Muscle of arm (tissue), 12 donors: Measurements from ENCODE around the gene PRKAR2B. TPM values are rescaled to one million over a fixed set of nuclear protein-coding genes. Genes with fewer than 3 reads are reported as not detected.
"Not testable (repeated sequence)": the region's sequence is repeated elsewhere in the genome, so short reads cannot be mapped to it uniquely, and the experiment has no call there.

ENCODE experiments used
- DNase-seq: peaks from one replicate; pipeline ENCODE4 v3.0.0-alpha.2; 2013
- polyA plus RNA-seq, 12 donors: library from polyadenylated mRNA; unstranded; fragments of 120-200 nt; gene quantifications; one replicate each; pipeline ENCODE4 v1.2.1, GENCODE V29; 2013; ENCODE audit not compliant: insufficient read length in 12 of 12

PRKAR2B gene
- polyA plus RNA-seq, 12 donors, result 4.6 to 11.4 (median 5.6) TPM; not detected in 1

DNA sequence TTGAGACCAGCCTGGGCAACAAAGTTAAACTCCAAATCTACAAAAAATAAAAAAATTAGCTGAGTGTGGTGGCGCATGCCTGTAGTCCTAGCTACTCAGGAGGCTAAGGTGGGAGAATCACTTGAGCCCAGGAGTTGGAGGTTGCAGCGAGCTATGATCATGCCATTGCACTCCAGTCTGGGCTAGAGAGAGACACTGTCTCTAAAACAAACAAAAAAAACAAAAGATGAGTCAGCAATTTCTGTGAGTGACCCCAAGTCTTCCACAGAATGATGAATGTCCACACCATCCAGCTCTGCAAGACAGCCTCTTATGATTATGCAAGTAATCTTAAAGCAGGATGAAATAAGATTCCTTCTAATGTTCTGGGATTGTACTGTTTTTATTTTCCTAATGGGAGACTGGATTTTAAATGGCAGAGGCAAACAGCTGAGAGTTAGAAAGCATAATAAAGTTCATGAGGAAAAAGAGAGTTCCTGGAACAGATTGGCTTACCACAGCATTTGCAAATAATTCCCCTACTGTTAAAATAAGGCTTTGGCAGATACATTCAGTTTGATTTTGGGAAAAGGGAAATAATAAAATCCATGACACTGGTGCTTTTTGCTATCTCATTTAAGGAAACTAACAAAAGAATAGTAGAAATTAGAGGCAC, 18.9 kb upstream of the PRKAR2B start:
- DNase-seq, result no peak

DNA sequence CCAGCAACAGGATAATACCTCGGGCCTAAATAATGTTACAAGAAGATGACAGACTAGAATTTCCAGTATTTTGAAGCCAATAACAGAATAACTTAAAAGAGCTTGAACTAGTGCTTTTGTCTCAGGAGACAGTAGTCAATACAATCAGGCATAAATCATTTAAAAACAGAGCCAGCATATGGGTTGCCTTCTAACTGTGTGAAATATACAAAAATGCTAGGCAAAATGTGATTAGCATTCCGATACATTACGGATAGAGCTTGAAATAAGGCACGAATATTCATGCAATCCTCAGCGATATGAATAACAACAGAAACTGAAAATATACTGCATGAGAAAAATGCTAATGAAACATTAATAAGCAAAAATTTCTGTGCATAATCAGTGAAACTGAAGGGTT, 18.3 kb upstream of the PRKAR2B start:
- no peak for DNase-seq

DNA sequence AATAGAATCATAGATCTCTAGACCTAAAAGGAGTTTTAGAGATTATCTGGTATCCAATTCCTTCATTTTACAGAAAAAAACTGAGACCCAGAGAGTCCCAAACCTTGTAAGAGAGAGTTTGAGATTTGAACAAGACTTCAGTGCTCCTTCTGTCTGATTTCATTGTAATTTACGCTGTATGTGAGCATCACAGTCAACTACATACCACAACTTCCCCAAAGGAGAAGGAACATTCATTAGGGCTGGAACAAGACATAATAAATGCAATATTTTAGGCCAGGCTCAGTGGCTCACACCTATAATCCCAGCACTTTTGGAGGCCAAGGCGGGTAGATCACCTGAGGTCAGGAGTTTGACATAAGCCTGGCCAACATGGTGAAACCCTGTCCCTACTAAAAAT, 17.3 kb upstream of the PRKAR2B start:
- DNase-seq, result no peak

DNA sequence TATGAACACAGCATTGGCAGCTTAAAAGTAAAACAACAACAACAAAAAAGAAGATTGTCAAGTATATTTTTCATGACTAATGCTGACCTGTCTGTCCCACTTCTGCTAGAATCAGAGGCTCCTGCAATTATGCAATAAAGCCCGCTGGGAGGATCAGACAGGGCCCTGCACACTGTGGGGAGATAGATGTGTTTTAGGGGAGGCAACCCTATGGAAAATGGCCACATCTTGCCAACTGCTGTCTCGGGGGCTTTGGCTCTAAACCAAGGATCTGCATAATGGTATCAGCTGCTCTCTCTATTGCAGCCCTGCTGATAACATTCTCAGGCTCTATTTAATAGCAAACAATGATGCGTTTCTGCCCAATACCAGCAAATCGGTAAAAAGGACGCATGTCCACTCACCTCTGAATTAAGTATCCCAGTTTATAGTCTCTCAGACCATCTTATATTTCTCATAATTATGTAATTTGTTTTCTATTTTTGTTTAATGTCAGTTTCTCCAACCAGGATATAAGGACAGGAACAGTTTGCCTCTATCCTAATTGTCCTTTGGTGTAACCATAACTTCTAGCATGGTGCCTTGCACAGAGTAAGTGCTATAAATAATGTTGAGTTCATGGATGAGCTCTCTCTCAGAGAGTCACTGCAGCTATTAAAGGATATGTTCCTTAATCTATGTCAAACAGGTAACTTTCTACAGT, 15.3 kb upstream of the PRKAR2B start:
- no peak for DNase-seq

DNA sequence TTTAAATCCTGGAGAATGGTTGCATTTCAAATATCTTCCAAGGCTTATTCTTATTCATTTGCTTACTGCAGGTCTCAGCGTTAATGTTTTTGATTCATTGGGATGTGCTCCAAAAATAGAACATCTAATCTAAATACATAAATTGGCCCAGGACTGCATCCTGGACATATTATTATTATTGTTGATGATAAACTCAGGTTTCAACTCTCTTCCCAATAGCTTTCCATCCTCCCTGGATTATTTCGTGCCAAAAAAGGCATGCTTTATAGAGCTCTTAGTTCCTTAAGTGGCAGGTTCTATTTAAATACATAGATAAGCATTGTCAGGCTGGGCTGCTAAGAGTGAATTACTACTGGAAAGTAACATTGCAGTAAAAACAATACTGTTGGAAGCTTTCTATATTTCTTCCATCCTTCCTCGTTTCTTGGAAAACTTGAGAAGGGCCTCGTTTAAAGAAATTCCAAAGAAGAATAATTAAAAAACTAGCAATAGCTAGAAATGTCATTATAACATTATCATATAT, 14.7 kb upstream of the PRKAR2B start:
- no peak for DNase-seq

DNA sequence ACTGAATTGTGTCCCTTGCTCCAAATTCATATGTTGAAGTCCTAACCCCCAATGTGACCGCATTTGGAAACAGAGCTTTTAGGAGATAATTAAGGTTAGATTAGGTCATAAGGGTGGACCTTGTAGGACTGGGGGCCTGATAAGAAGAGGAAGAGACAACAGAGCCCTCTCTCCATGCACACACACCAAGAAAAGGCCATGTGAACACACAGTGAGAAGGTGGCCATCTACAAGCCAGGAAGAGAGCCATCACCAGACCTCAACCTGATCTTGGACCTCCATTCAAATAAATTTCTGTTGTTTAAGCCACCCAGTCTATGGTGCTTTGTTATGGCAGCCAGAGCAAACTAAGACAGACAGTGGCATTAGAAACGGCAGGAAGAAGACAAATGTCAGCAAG, 12.5 kb upstream of the PRKAR2B start:
- no peak for DNase-seq

DNA sequence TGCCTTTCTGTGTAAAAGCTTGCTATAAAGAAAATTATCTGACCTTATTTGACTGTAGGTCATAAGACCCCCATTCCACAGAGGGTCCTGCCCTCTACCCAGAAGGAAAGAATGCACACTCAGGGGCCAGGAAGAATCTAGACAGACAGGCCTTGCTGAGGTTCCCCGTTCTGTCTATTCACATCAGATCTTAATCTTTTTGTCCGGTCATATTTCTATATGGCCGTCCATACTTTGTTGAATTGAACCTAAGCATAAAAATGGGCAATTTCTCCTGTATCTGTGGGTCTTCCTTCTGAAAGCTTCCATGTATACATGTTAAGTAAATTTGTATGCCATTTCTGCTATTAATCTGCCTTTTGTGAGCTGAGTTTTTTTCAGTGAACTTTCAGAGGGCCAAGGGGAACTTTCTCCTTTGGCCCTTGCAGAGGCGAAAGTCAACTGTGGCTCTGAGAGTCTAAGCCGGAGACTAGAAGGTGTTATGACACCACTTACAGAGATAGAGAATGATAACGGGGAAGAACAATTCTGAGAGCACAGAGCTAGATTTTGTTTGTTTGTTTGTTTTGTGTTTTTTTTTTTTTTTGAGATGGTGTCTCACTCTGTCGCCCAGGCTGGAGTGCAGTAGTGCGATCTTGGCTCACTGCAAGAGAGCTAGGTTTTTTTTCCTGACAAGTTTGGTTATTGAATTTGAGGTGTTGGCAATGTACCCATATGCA, 11.6 kb upstream of the PRKAR2B start:
- no peak for DNase-seq

DNA sequence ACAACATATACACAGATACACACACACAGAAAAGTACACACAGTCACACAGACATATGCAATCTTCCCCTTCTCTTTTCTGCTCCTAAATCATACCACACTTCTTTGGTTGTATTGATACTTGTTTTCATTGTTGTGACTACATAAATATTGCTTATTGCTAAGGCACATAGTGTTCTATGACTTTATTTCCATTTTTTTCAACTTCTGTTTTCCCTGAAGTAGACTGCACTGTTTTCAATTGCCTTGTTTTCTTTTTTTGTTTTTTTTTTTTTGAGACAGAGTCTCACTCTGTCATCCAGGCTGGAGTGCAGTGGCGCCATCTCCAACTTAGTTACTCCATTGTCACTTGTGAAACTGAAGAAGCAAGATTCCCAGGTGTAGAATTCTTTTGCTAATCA, 10.0 kb upstream of the PRKAR2B start:
- no peak for DNase-seq

DNA sequence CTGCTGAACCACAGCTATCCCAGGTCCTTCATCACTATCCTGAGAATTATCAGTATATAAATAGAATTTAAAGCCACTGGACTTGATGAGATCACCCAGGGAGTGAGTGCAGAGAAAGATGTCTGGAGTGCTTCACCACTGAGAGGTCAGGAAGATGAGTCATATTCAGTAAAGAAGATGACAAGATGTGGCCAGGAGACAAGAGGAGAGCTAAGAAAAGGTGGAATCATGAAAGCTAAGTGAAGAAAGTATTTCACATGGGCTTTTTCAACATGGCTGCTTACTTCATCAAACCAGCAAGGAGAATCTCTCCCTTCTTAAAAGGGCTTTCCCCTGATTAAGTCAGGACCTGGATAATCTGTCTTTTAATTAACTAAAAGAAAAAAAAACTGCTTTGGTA, 9.1 kb upstream of the PRKAR2B start:
- DNase-seq, result no peak

DNA sequence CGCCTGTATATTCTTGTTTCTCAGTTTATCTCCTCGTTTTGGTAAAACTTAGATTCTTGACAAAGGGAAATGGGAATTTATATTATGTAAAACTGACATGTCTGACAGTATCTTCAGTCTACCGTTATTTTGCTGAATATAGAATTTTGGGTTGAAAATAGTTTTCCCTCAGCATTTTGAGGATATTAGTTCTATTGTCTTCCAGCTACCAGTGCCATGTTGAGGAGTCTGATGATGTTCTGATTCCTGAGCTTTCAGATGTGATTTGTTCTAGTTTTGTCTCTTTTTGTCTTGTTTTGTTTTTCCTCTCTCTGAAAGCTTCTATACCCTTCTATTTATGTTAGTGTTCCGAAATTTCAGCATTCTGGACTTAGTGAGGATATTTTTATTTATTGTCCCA, 8.0 kb upstream of the PRKAR2B start:
- DNase-seq, result no peak

DNA sequence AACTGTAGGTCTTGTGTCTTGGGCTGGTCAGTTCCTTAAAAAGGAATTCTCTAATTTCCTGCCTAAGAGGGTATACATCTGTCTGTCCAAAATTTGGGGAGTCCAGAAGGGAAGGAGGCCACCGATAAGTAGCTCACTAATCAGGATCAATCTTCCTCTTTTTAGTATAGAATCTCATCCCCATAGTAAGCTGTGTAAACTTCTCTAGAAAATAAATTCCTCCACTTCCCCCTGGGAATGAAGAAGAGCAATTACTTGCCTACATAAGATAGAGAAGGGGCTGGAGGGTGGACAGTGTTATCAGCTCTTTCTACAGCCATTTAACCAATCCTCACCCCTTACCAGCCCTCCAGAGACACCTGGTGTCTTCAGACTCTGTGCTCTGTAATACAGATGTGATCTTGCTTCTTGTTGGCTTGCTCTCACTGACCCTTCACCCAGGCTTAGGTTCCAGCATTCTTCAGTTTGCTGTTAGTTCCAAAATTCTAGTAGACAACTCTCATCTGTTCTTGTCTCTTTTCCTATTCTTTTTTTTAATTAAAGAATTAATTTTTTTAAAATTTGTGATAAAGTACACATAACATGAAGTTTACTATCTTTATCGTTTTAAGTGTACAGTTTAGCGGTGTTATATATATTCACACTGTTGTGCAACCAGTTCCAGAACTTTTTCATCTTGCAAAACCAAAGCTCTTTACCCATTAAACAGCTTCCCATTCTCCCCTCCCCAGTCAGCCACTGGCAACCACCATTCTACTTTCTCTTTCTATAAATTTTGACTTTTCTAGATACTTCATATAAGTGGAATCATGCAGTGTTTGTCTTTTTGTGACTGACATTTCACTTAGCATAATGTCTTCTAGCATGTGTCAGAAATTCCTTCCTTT, 6.5 kb upstream of the PRKAR2B start:
- DNase-seq, result no peak

DNA sequence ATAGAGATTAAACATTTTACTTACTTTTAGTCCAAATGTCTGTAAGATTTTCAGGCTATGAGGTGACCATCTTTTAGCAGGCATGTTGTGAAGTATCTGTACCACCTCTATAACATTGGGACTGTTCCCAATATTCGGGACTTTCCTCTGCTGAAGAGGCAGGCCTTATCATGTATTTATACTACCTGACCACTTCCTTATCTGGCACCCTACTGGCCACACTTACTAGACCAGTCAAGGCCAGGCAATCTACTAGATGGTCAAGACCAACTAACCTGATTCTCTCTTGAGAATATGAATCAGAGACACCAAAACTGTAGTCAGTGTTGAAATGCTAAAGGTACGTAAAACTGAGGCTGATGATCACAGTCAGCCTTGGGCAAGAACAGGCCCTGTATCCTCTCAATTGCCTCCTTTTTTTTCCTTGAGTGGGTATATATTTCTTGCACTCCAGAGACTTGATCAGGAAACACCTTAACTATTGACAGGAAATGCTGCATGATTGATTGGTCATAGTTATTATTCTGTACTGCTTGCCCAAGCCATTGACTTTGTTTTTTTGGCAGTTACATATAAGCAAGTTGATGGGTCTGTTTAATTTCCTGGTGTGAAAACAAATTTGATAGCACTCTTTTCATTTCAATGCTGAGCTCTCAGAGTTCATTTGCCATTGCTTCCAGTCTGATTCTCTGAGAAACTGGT, 5.2 kb upstream of the PRKAR2B start:
- DNase-seq, result no peak

DNA sequence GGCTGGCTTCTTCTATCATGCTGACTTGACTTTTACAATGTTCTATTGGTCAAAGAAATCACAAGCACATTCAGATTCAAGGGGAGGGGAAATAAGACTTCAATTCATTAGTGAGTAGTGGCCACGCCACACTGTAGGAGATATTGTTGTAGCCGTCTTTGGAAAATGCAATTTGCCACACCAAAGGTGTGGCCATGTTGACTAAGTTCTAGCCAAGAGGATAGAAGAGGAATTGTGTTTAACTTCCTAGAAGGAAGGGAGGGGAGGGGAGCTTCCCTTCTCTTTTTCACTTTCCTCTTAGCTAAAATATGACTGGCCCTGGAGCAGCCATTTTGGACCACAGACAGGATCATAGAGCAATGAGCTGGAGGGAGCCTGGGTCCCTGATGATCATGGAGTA, 3.4 kb upstream of the PRKAR2B start:
- no peak for DNase-seq

DNA sequence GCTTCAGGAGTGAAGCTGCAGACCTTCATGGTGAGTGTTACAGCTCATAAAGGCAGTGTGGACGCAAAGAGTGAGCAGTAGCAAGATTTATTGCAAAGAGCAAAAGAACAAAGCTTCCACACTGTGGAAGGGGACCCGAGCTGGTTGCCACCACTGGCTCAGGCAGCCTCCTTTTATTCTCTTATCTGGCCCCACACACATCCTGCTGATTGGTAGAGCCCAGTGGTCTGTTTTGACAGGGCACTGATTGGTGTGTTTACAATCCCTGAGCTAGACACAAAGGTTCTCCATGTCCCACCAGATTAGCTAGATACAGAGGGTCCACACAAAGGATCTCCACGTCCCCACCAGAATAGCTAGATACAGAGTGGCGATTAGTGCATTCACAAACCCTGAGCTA, 2.7 kb upstream of the PRKAR2B start:
- not testable (repeated sequence) for DNase-seq

DNA sequence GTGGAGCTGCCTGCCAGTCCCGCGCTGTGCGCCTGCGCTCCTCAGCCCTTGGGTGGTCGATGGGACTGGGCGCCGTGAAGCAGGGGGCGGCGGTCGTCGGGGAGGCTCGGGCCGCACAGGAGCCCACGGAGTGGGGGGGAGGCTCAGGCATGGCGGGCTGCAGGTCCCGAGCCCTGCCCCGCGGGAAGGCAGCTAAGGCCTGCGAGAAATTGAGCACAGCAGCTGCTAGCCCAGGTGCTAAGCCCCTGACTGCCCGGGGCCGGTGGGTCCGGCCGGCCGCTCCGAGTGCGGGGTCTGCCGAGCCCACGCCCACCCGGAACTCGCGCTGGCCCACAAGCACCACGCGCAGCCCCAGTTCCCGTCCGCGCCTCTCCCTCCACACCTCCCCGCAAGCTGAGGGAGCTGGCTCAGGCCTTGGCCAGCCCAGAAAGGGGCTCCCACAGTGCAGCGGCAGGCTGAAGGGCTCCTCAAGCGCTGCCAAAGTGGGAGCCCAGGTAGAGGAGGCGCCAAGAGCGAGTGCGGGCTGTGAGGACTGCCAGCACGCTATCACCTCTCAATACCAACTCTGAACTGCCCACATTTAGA, 2.1 kb upstream of the PRKAR2B start:
- DNase-seq, result not testable (repeated sequence)

DNA sequence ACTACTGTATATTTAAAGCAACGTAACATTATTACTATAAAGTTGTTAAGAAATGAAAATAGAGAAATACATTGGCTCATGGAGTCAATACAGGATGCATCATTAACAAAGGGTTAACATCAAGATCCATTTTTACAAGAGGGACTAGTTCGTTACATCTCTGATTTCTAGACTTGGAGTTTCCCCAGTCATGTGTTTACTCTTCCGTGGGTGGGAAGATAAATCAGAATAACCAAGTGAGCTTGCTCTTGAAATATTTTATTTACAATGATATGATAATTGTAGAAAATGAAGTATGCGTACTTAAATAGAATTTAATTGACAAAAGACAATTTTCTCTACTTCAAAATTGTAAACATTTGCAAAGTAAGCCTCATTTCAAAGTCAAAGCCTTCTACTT, 1.0 kb upstream of the PRKAR2B start:
- DNase-seq, result no peak

DNA sequence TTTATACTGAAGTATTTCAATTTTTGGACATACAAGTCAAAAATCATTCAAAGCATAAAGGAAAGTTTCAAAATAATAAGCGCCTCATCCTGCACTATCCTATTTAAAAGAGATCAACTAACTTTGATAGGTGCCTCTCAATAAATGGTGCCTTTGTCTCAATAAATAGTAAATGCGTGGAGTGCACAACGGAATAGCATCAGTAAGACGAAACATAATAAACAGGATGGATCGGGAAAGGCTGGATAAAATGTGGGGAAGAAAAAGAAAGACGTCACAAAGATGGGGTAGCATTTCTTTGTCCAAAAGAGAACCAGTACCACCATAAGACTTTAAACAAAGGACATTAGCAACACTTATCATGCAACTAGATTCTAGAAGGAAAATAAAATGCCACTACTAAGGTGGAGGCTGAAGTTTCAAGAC, 571 bp upstream of the PRKAR2B start:
- DNase-seq, result no peak

DNA sequence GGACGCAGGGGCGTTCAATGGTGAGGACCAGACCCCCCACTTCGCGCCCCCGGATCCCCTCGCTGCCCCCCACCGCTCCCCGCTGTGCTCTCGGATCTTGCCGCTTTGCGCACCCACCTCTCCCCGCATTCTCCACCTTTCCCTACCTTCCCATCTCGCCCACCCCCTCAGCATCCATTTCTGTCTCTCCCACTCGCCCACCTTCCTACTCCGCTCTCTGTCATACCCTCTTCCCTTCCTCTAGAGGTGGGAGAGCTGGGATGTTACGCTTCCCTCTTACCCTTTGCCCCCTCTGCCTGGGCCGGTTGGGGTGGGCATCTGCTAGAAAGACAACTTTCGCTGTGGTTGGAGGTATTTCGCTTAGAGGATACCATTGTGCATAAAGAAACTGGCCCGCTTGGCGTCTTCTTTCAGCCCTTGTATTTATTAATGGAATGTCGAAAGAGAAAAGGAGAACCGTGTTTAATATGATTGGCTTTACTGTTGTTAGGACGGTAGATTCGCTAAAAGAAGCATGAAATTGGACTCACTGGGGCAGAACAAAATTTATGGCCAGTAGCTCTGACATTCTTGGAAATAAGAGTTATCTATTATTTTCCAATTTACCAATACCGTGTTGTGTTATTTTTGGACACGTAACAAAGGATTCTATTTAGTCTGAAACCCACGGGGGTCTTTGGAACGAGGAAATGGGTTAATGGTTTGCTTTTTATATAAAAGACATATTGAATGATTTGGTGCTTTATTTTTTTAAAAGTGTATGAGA, 873 bp downstream of the PRKAR2B start:
- DNase-seq, result peak; percentile 6

DNA sequence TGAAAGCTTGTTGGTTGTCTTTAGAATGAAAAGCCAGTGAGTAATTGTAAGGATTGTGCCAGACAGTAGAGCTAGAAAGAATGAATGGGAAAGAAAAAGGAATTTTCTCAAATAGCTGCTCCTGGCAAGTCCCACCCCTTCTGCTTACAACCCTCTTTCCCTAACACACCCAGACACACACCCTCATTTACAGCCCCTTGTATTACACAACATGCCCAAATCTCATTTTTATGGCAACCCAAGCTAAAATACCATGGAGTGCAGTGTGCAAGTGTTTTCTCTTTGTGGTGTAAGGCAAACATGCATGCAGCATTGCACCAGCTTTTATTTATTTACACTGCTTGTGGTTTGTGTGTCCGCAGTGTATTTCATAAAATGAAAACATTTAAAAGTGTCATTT, 1.5 kb downstream of the PRKAR2B start:
- DNase-seq, result no peak
